Chondrocyte (in vitro differentiated cells): ENCODE results near the gene TACSTD2. TPM values are rescaled to one million over a fixed set of nuclear protein-coding genes. Genes with fewer than 3 reads are reported as not detected.

Experiments used
- DNase-seq: peaks from one replicate; pipeline ENCODE4 v3.0.0; 2021; ENCODE audit warnings: mixed read lengths, low spot score
- H3K27ac Mint-ChIP-seq: one replicate; pipeline ENCODE4 v1.8.0; 2021; ENCODE audit warnings: mild to moderate bottlenecking, moderate library complexity, mixed read lengths; ENCODE audit not compliant: unreplicated experiment
- H3K27me3 Mint-ChIP-seq: 2 replicates; pipeline ENCODE4 v1.8.0; 2021; ENCODE audit warnings: low read depth, mixed read lengths
- H3K36me3 Mint-ChIP-seq: 2 replicates; pipeline ENCODE4 v1.8.0; 2021; ENCODE audit warnings: low read depth, mixed read lengths
- H3K4me1 Mint-ChIP-seq: 2 replicates; pipeline ENCODE4 v1.8.0; 2021; ENCODE audit warnings: low read depth, mild to moderate bottlenecking, mixed read lengths
- H3K4me3 Mint-ChIP-seq: one replicate; pipeline ENCODE4 v1.8.0; 2021; ENCODE audit warnings: mild to moderate bottlenecking, moderate library complexity, mixed read lengths; ENCODE audit not compliant: unreplicated experiment
- H3K9me3 Mint-ChIP-seq: 2 replicates; pipeline ENCODE4 v1.8.0; 2021; ENCODE audit warnings: low read depth, mixed read lengths
- total RNA-seq: library from RNA; stranded (reverse); gene quantifications from 3 replicates; pipeline ENCODE4 v1.2.1, GENCODE V29; 2021
- TF ChIP-seq, protein P1 (sequence below): fragments of 200-600 bp; sonication (generic); IDR thresholded peaks from 2 replicates; pipeline ENCODE4 v1.5.0; 2021; ENCODE audit warnings: antibody characterized with exemption, mild to moderate bottlenecking, moderate library complexity

The TACSTD2 gene
- total RNA-seq, 1 donor from 2014 or later = 0.30 TPM

DNA sequence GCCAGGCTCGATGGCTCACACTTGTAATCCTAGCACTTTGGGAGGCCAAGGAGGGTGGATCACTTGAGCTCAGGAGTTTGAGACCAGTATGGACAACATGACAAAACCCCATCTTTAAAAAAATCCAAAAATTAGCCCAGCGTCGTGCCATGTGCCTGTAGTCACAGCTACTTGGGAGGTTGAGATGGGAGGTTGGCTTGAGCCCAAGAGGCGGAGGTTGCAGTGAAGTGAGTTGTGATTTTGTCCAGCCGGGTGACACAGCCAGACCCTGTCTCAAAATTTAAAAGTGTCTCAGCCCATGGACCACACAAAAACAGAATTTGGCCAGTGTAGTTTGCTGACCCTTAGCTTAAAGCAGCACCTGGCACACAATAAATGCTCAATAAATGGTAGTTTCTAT is 11.3 kb upstream of the TACSTD2 start:
- H3K27ac Mint-ChIP-seq = no peak overlapping the region
- TF ChIP-seq, protein P1, sequence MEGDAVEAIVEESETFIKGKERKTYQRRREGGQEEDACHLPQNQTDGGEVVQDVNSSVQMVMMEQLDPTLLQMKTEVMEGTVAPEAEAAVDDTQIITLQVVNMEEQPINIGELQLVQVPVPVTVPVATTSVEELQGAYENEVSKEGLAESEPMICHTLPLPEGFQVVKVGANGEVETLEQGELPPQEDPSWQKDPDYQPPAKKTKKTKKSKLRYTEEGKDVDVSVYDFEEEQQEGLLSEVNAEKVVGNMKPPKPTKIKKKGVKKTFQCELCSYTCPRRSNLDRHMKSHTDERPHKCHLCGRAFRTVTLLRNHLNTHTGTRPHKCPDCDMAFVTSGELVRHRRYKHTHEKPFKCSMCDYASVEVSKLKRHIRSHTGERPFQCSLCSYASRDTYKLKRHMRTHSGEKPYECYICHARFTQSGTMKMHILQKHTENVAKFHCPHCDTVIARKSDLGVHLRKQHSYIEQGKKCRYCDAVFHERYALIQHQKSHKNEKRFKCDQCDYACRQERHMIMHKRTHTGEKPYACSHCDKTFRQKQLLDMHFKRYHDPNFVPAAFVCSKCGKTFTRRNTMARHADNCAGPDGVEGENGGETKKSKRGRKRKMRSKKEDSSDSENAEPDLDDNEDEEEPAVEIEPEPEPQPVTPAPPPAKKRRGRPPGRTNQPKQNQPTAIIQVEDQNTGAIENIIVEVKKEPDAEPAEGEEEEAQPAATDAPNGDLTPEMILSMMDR = no peak
- DNase-seq = no peak
- no peaks in the 10 kb centered on the region for H3K27me3 Mint-ChIP-seq
- no peaks in the 10 kb centered on the region for H3K9me3 Mint-ChIP-seq
- no peaks in the 10 kb centered on the region for H3K36me3 Mint-ChIP-seq
- no peak overlapping the region for H3K4me3 Mint-ChIP-seq
- peaks cover 55% of the 10 kb centered on the region for H3K4me1 Mint-ChIP-seq

DNA sequence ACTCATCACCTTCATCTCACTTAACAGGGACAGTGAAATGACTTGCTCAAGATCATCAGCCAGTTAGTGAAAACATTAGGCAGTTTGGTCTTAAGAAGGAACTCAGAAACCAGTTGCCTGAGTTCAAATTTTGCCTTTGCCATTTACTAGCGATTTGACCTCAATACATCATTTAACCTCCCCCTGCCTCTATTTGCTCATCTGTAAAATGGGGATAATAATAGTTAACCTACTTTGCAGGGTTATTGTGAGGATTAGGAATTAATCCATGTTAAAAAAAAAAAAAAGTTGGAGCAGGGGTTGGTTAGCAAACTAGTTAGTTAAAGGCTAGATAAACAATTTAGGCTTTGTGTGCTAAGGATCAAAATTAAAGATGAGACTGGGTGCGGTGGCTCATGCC is 10.6 kb upstream of the TACSTD2 start:
- no peaks in the 10 kb centered on the region for H3K9me3 Mint-ChIP-seq
- H3K27ac Mint-ChIP-seq = no peak overlapping the region
- TF ChIP-seq, protein P1 = no peak
- H3K4me3 Mint-ChIP-seq = no peak overlapping the region
- no peaks in the 10 kb centered on the region for H3K27me3 Mint-ChIP-seq
- no peaks in the 10 kb centered on the region for H3K36me3 Mint-ChIP-seq
- DNase-seq = no peak
- peaks cover 50% of the 10 kb centered on the region for H3K4me1 Mint-ChIP-seq

DNA sequence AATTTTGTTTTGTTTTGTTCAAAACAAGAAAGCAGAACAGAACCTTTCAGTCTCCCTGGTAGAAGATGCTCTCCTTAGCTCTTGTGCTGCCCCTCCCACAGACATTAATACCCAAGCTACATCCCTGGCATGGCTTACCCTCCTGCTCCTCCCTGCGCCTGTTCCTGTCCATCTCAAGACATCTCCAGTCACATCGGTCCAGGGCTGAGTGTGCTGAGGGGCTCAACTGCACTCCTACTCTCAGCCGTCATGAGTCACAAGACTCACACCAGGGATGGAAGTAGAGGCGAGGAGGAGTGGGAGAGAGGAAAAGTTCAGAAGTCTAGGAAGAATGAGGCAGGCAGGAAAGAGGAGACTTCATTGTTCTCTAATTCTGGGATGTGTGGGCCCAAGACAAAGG is 9.2 kb upstream of the TACSTD2 start:
- Mint-ChIP-seq H3K27ac (peak overlapping the region; percentile 47), H3K36me3 (no peaks in the 10 kb centered on the region), H3K9me3 (no peaks in the 10 kb centered on the region), H3K4me1 (peaks cover 36% of the 10 kb centered on the region), H3K27me3 (no peaks in the 10 kb centered on the region), H3K4me3 (no peak overlapping the region)
- TF ChIP-seq, protein P1 = no peak
- DNase-seq = no peak

DNA sequence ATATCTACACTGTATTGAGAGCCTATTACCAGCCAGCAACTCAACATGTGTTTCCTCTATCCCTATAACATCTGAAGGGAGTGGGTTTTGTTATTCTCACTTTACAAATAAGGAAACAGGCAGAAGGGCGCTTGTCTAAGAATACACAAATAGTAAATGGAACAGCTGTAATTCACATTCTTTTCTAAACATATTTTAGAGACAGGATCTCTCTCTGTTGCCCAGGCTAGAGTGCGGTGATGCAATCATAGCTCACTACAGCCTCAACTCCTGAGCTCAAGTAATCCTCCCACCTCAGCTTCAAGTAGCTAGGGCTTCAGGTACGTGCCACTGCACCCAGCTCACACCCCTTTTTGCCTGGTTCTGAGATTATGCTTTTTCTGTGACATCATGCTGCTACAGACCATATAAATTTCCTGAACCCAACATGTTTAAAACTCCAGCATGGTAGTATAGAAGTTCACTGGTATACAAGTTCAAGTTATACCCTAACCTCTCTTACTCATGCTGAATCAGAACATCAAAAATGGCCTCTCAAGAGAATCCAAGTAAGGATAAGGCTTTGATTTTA is 8.6 kb upstream of the TACSTD2 start:
- no peaks in the 10 kb centered on the region for H3K27me3 Mint-ChIP-seq
- H3K36me3 Mint-ChIP-seq = no peaks in the 10 kb centered on the region
- peak overlapping the region; percentile 93 for H3K27ac Mint-ChIP-seq
- TF ChIP-seq, protein P1 = no peak
- DNase-seq = no peak
- no peaks in the 10 kb centered on the region for H3K9me3 Mint-ChIP-seq
- peaks cover 36% of the 10 kb centered on the region for H3K4me1 Mint-ChIP-seq
- H3K4me3 Mint-ChIP-seq = no peak overlapping the region

DNA sequence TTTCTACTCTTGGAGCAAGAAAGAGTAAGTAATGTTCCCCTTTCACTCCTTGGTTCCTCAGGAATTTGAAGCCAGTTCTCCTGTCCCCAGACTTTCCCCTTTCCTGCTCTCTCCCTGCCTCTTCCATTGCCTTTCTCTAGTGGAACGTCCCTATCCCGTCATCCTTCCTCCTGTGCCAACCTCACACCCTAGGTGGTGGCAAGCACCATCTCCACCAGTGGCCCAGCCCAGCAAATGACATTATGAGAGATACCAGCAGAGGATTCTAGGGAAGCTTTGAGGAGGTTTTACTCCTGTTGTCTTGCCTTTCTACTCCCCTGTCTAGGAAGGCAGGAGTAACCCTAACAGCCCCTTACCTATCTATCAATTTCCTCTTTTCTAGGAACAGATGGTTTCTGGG is 8.1 kb upstream of the TACSTD2 start:
- peaks cover 38% of the 10 kb centered on the region for H3K4me1 Mint-ChIP-seq
- TF ChIP-seq, protein P1 = no peak
- no peak for DNase-seq
- no peaks in the 10 kb centered on the region for H3K27me3 Mint-ChIP-seq
- H3K27ac Mint-ChIP-seq = peak overlapping the region; percentile 93
- H3K9me3 Mint-ChIP-seq = no peaks in the 10 kb centered on the region
- no peak overlapping the region for H3K4me3 Mint-ChIP-seq
- H3K36me3 Mint-ChIP-seq = no peaks in the 10 kb centered on the region
